Fibroblast of peridontal ligament (primary cell): ENCODE measurements around the gene KCNQ1OT1.

ENCODE experiments used
- DNase-seq: peaks from one replicate; pipeline ENCODE4 v3.0.0-alpha.2; 2010; ENCODE audit errors: extremely low read depth

The KCNQ1OT1 gene

DNA sequence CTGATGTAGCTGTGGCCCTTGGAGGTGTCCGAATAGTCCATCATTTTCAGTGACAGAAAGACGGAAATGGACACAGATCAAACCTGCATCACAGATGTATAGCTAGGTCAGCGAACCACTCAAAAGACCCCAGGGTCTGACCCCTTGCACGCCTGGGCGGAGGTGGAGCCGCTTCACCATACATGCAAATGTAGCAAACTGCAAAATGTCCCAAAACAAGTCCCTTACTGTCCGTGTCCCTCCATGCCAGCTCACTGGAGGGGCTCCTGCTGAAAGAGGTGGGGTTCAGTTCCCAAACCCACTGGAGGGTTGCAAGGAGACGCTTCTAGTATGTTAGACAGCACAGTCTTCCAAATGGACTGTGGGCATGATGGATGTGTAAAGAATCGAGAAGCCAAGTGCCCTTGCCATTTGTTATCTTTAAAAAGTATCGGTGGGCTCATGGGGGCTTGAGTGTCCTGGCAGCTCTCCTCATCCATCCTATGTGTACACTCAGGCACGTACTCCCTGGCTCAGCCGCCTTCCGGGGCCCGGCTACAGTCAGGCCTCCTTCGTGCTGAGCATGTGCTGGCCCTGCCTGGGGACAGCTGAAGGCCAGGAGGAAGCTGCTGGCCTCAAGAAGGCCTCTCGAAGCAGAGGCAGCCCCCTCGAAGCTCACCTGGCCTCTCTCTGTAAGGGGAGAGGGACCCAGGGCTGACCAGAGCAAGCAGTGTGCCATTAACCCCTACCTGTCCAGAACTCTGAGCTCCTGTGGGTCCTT lies 20.2 kb upstream of the KCNQ1OT1 start:
- DNase-seq: no peak

DNA sequence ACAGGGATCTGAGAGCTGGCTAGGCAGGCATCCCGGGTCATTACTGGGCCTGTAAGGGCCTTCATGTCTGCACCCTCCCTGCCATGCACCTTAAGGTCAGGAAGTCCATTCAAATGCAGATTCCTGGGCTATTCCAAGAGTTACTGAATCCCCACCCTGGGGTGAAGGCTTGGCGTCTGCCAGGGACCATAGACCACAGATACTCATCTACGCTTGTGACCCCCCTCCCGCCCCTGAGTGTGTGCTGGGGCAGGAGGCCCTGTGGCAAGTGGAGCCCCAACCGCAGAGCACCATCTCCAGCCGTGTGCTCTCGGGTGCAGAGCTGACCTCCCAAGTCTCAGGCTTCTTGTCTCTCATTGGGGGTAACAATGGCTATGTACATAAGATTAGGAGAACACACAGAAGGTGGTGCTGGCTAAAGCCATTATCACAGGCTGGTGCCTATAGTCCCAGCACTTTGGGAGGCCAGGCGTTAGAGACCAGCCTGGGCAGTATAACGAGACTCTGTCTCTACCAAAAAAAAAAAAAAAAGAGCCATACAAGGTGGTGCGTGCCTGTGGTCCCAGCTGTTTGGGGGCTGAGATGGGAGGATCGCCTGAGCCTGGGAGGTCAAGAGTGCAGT lies 19.1 kb upstream of the KCNQ1OT1 start:
- DNase-seq: no peak

DNA sequence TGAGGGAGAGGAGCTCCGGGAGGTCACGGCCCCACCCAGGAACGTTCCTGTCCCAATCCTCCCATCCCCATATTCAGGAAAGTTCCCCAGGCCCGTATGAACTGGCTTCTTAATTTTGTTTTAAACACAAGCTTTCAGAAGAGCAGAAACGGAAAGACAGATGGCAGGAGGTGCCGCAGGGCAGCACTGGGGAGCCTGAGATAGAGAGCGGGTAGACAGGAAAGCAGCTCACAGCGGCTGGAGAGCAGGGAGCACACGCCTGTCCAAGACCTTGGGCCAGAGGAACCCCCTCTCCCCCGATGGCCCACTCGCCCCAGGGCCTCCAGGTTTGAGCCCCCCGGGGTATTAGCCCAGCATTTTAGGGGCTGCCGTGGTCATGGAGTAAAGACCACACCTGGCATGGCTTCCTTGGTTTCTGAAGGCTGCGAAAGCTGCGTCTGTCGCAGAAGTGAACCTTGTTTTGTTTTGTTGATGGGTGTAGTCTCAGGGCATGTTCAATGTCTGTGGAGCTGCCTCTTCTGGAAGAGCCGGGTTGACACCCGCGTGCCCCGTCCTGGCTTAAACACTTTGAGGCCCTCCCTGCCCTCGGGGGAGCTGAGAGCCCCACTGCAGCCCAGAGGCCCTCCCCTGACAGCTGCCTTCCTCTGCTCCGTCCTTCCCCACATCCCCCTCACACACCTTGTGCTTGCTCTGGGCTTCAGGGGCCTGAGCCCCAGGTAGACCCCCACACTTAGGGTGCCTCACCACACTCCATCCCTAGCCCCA lies 17.9 kb upstream of the KCNQ1OT1 start:
- DNase-seq: no peak

DNA sequence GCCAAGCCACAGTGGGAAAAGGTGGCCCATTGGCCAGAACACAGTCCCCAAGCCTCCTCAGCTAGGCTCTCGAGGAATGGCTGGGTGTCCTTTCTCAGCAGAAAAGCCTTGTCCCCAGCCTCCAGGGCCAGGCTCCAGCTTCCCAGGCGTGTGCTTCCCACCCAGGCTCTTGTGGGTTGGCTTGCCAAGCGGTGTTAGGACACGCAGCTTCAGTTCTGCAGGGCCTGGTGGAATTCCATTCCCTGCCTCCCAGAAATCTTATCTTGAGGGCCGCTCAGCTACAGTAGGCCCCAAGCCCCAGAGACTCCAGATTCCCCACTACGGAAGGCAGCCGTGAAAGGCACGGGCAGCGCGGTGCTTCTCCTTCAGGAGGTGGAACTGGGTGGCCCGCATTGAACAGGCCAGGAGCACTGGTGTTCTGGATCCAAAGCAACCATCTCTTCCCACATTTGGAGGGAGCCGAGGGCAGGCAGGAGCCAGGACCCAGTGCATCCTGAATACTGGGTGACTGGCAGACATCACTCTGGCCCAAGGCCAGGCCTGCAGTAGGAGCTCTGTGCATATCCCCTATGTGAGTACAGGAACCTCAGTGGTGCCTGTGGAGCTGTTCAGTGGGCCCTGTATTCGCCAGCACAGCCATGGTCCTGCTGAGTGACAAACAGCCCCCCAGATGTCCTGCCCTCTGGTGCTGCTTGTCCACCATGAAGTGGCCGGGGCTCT lies 16.7 kb upstream of the KCNQ1OT1 start:
- DNase-seq: no peak

DNA sequence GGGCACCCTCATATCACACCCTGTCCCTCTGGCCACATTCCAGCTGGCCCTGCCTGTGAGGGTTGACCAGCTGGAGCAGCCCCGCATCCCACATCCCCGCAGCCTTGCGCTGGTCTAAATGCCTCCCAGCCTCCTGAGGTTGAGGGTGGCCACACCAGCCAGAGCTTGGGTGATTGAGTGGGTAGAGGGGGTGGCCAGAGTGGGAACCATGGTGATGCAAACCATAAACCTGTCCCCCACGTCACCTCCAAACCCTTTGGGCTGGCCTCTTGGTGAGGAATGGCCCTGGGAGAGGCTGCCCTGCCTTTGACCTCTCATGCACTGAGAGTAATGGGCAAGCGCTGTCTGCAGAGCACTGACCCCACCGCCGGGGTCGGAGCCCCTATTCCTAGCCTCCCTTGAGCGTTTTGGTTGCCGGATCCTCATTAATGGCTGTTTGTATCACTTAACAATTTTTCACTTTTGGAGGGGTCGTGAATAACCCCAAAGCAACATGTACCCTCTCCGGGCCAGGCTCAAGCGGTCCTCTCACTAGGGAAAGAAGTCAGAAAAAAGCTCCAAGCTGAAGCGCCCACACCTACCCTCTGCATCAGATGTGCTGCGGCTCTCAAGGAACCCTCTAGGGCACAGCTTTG lies 16.0 kb upstream of the KCNQ1OT1 start:
- DNase-seq: no peak

DNA sequence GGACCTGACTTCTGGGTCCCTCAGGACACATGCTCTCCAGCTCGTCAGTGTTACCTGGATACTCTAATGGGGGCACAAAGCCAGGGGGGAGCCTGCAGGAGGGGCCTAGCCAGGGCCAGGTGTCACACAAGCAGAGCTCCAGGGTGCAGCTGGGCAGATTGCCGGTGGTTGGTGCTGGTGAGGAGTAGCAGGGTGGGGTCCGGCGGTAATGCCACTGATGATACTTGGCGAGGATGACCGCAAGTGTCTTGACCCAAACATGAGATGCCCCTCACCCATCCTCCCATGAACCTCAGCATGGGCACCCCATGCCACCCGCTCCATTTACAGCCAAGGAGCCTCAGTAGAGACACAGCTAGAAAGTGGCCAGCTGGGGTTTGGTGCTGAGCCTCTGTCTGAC lies 15.1 kb upstream of the KCNQ1OT1 start:
- DNase-seq: no peak

DNA sequence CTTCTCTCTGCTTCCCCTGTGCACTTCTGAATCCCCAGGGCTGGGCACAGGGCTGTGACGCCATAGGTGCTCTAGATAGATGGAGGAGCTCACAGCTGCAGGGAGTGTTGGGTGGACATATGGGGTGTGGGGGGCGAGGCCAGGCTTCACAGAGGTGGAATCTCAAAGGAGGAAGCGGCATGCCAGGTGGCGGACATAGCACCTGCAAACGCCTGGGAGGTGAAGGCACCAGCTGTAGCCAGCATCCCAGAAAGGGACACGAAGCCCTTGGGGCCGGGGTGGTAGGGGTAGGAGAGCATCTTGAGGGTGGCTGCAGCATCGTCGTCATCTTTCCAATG lies 14.6 kb upstream of the KCNQ1OT1 start:
- no peak for DNase-seq

DNA sequence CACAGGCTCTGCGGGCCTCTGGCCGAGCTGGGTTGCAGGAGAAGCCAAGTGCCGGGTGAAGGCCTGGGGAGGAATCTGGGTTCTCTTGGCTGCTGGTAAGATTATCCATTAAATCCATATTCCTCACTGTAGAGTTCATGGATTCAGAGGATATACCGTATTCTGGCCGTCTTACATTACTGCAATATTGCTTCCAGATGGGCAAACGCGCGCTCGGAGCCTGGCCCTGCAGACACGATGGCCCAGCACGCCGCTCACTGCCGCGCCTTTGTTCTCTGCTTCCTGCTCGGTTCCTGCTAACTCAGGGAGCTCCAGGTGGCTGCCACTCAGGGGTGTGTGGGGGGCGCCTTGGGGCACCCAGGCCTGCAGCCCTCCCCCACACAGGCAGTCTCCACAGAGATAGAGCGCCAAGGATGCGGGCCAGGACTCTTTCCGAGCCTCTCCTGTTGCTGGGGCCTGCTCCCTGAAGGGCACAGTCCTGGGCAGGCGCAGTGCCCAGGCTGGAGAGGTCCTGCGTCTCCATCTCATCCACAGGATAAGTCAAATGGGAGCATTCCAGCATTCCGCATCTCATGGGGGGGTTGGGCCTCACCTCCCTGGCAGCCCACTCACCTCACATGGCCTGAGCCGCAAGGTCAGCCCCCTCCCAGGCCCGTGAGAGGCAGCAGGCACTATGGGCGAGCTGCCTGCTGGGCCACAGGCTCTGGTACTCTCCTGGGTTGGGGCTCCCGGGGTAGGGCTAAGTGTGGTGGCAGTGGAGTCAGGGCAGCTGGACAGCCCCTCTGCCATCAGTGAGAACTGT lies 14.1 kb upstream of the KCNQ1OT1 start:
- DNase-seq: no peak

DNA sequence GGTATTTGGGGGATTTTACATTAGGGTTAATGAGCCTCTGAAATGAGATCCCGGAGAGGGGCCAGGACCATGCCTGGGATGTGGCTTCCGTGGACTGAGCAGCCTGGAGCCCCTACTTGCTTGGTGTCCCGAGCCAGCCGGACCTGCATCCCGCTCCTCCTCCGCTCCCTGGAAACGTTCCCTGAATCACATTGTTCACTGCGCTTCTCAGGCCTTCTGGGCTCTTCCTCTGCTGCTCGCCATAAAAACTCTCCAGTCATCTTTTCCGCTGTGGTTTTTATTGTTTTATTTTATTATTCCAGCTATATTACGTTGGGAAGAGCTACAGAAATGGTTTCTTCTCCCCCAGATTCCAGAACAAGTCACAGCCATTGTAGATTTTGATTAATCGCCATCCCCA lies 13.3 kb upstream of the KCNQ1OT1 start:
- no peak for DNase-seq

DNA sequence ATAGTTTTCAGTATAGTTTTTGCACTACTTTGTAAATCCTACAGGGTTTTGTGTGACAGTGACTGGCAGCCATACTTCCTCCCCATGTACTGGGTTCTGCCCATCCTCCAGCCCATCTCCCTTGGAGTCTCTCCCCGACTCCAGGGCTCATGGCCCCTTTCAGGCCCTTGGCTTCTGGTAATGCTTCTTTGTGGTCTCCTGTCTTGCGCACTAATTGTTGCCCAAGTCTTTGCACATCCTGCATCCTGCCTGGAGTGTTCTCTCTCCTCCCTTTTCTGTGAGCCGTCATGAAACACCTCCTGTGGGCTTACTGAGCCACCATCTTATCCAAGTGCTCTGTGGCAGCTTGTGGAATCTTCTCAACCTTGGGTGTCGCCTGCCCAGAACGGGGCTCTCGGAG lies 11.4 kb upstream of the KCNQ1OT1 start:
- DNase-seq: no peak

DNA sequence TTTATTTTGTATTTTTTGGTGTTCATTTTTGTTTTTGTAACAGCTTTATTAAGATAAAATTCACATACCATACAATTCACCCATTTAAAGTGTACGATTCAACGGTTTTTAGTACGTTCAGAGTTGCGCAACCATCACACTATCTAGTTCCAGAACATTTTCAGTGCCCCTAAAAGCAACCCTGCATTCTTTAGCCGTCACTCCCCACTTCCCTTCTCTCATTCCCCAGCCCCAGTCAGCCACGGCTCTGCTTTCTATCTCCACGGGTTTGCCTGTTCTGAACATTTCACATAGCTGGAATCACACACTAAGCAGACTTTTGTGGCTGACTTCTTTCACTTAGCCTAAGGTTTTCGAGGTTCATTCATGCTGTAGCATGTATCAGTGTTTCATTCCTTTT lies 9.6 kb upstream of the KCNQ1OT1 start:
- peak; percentile 12 for DNase-seq

DNA sequence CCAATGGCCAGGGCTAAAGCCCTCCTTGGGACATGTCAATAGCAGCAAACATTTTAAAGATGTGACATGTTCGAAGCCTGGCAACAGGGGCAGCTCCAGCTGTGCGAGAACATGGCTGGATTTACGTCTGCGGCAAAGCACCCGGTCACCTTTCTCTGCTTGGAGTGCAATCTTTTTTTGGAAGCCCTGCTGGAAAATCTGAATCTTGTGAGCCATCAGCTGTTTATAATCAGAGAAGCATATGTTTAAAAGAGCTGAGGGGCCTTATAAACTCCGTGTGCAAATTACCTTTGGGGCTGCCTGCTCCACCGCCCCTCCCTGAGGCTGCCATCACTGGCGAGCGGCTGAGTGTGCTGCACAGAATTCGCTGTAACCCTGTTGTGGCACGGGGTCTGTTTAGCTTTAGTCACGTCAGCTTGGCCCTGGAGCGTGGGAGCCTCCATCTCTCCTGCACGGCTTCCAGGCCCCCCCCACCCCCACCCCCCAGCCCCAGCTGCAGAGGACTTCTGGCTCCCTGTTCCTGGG lies 9.0 kb upstream of the KCNQ1OT1 start:
- peak; percentile 35 for DNase-seq

DNA sequence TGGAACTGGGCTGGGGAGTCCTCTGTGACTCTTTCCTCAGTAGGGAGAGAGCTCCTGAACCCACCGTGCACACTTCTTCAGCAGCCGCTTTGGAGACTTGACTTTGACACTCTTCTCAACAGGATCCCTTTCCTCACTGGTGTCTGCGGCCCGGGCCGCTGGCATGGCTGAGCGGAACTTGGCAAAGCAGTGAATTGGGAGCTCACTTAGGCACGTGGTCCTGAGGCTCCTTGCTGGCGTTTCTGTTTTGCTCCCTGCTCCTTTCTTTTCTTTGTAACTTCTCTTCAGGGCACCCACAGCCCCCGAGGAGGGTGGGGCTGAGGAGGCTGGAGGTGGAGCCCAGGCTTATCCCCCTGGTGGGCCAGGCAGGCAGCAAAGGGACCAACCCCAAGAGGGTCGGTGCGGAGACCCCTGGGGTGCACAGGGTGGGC lies 8.4 kb upstream of the KCNQ1OT1 start:
- DNase-seq: peak; percentile 18

DNA sequence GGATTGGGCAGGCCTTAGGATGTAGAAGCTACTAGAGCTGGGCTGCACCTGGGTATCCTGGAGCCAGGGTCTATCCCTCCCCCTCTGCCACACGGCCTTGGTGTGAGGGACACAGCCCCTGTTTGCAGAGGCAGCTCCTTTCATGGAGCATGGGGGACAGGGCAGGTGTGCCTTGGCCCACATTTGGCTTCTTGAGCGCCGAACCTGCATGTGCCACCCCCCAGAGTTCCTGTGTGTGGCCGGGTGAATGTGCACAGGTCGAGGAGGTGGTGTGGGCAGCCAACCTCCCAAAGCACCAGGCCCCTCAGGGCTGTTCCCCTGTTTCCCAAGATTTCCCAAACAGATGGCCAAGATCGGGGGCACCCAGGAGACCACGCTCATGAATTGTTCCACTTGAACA lies 7.9 kb upstream of the KCNQ1OT1 start:
- no peak for DNase-seq

DNA sequence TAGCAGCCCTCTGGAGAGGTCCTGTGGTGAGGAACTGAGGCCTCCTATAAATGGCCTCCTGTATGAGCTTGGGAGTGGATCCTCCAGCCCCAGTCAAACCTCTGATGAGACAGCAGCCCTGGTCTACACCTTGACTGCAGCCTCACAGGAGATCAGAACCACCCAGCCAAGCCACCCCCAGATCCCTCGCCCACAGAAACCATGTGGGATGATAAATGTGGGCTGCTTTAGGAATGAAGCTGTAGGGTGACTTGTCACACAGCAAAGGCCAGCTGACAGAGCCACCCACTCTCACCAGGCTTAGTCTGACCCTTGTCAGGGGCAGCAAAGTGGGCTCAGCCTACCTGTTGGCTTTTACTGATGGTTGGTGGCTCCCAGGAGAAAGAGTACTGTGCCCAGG lies 6.5 kb upstream of the KCNQ1OT1 start:
- DNase-seq: no peak

DNA sequence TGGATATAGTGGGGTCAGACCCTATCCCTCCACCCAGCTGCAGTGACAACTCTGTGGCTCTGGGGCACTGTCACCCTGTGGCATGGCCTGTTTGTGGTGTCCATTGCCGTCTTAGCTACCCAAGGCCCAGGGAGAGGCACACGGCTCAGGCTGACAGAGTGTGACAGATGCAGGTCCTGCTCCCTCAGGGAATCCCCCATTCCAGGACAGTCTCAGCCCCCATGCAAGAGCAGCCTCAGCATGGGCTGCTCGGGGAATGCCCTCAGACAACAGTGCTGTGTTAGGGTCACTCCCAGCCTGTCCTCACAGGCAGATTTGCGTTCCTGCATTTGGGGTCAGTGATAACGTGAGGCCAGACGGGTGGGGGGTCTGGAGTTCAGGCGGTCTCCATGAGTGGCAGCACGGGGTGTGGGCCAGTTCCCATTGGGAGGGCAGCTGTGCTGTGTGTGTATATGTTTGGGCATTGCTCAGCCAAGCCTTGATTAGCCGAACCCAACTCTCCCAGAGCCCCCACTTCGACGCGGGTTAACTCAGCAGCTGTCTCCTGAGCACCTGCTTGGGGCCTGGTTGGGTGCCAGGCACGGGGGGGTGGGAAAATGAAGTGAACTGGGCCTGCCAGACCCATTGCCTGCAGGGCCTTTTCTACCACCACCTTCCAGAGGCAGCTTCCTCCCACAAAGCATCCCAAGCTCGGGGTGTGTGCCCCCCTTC lies 5.3 kb upstream of the KCNQ1OT1 start:
- no peak for DNase-seq

DNA sequence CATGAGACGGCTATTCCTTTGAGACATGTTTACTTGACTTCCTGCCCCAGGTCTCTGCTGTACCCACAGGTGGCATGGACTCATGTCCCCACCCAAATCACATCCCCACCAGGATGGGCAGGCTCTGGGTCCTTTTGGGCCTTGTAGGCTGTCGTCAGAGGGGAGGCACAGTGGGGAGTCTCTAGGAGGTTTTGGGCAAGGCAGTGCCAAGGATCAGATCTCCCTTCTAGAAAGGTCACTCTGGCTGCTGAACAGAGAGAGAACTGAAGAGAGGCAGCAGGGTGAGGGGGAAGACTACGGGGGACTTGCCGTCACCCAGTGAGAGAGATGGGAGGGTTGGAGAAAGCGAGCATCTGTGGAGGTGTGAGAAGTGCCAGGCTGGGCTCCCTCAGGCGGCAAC lies 4.6 kb upstream of the KCNQ1OT1 start:
- no peak for DNase-seq

DNA sequence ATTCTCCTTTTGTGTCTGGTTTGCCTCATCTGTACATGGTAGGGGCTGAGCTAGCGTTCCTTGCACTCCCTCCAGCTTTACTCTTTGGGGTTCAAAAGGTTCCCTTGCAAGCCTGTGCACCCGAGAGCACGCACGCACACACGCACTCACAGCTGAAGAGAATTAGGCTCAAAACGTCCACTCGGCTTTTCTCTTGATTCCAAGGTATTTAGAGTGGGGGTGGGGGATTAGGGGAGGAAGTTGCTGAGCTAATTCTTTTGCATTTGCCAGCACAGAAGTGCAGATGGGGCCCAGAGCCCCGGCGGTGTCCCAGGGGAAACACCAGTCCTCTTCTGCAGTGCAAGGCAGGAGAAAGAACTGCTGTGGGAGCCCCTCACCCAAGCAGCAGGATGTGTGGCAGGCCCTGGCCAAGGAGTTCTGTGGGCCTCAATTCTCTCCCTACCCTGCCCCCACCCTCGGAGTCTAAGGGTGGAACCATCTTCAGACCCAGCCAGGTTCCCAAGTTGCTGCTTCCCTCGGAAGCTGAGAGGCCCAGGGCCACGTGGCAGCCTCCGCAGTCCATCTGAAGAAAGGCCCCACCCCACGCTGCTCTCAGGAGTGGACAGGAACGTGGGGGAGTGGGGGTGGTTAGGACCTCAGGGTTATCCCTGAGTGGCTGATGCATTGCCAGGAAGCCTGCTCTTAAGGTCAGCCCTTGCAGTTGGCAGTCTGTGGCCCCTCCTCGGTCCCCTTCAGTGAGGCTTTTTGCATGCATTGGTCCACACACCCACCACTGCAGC lies 3.8 kb upstream of the KCNQ1OT1 start:
- no peak for DNase-seq

DNA sequence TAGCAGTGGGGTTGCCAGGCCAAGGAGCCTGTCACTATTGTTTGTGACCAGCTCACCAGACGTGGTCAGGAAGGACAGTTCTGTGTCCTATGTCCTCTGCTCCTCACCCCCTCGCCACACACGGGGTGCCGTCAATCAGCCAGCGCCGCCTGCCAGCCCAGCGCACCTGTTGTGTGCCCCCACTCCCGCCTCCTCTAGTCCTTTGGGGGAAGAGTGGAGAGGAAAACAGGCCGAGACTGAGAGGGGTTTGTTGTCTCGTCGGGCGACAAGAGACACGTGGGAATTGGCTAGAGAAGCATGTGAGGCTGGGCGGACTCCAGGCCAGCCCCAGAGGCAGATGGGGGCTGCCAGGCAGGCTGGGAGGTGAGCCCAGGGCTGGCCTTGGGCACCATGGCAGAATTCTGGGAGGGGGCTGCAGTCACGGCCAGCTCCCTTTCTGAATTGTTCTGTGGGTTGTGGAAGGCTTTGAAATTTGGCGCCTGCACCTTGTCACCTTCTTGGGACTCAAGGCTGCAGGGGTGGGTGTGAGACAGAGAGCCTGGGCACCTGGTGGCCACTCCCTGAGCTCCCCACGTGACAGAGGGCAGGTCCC lies 3.1 kb upstream of the KCNQ1OT1 start:
- no peak for DNase-seq
